Measurements from ENCODE around the gene PLAGL2. TPM values are rescaled to one million over a fixed set of nuclear protein-coding genes. Genes with fewer than 3 reads are reported as not detected.

PLAGL2 gene
- total and polyA plus RNA-seq, 2 of the 8 experiments (the other 6 are each of a cell fraction or from before 2014, with no cell fraction given), result 20.6 to 25.4 TPM

GRCh38 chr20:32227306-32227705 lies 19.8 kb upstream of the PLAGL2 start:
- no peak overlapping the region for H3K4me3 ChIP-seq (ENCODE audit: extremely low read depth in 1 of 4, insufficient read depth in 2 of 4, low read depth in 3 of 4, low read length in 4 of 4)
- TF ChIP-seq BRCA1 (IDR thresholded peaks at IDR 0.05; ENCODE audit: low read depth, low read length) (no peak), FOSL1 (IDR thresholded peaks at IDR 0.05; ENCODE audit: insufficient read depth, low read depth, low read length) (no peak), JUND (IDR thresholded peaks at IDR 0.05; ENCODE audit: low read length) (no peak), RXRA (IDR thresholded peaks at IDR 0.05; ENCODE audit: insufficient read depth, low read depth, low read length) (no peak), USF2 (IDR thresholded peaks at IDR 0.05; ENCODE audit: low read length) (no peak), RBBP5 (IDR thresholded peaks at IDR 0.05; ENCODE audit: borderline replicate concordance, low read depth, low read length) (no peak), TAF7 (optimal IDR thresholded peaks at IDR 0.05; ENCODE audit: borderline replicate concordance, low read depth, low read length) (no peak), HDAC6 (IDR thresholded peaks at IDR 0.05; ENCODE audit: low read depth, low read length) (no peak), TAF1 (IDR thresholded peaks at IDR 0.05; ENCODE audit: low read depth, low read length) (no peak), SP1 (IDR thresholded peaks at IDR 0.05; ENCODE audit: low read depth, low read length) (no peak), SP4 (IDR thresholded peaks at IDR 0.05; ENCODE audit: low read length) (no peak), ATF2 (IDR thresholded peaks at IDR 0.05; ENCODE audit: low read length) (no peak), ASH2L (IDR thresholded peaks at IDR 0.05; ENCODE audit: low read length) (no peak)

More at GRCh38 chr20:32227306-32227705, 19.8 kb upstream of the PLAGL2 start:
- H3K23ac ChIP-seq (ENCODE audit: insufficient read length), result no peak overlapping the region
- H3K27ac ChIP-seq (ENCODE audit: low read depth, low read length), result no peak overlapping the region
- H3K27me3 ChIP-seq (replicated peaks in 1 of 4; ENCODE audit: control insufficient read depth in 3 of 4, extremely low read depth in 1 of 4, insufficient read depth in 3 of 4, low read length in 3 of 4), result no peaks in the 10 kb centered on the region
- no peak for DNase-seq (ENCODE audit: low read depth in 1 of 2, low spot score in 2 of 2)
- no peak overlapping the region for H2BK5ac ChIP-seq (ENCODE audit: low read depth, low read length)
- no peak overlapping the region for H4K5ac ChIP-seq (ENCODE audit: insufficient read length, low read depth, low read length)
- H3K18ac ChIP-seq (ENCODE audit: extremely low read depth, low read length), result no peak overlapping the region
- H2AFZ ChIP-seq (ENCODE audit: low read length), result no peak overlapping the region
- POLR2A ChIA-PET (ENCODE audit: partially characterized antibody), result no interaction called here
- no peak overlapping the region for H2AK5ac ChIP-seq (ENCODE audit: low read depth, low read length)
- no peak overlapping the region for H2BK12ac ChIP-seq (ENCODE audit: low read depth, low read length)
- FAIRE-seq, result no peak
- 95% methylated on average over 7 of the region's 7 CpGs; no CpG with 5 or more reads in 1 of the 2 experiments for WGBS, 2 experiments (ENCODE audit: extremely low coverage in 1 of 2, insufficient coverage in 1 of 2, insufficient read length in 1 of 2, insufficient replicate concordance in 2 of 2, low coverage in 1 of 2, low lambda C conversion rate in 2 of 2, missing lambda C conversion rate in 1 of 2)
- no peak overlapping the region; a peak in 1 of 7 replicates for H3K9ac ChIP-seq (replicated peaks in 1 of 4; ENCODE audit: extremely low read depth in 1 of 4, low read depth in 3 of 4, low read length in 3 of 4)
- H2BK20ac ChIP-seq (ENCODE audit: low read length), result no peak overlapping the region
- H3K36me3 ChIP-seq (ENCODE audit: control insufficient read depth in 2 of 4, insufficient read depth in 4 of 4, low read length in 3 of 4), result peaks cover 29 to 39% (median 35%) of the 10 kb centered on the region in 4 experiments
- no peaks in the 10 kb centered on the region for H3K9me3 ChIP-seq (ENCODE audit: insufficient read depth in 2 of 2, low read depth in 1 of 2, low read length in 1 of 2)
- H3K79me1 ChIP-seq (ENCODE audit: low read depth, low read length), result no peaks in the 10 kb centered on the region; the same call in 1 of the 2 replicates
- no peak overlapping the region for H2BK120ac ChIP-seq (replicated peaks; ENCODE audit: low read depth, low read length)
- no peaks in the 10 kb centered on the region for H3K79me2 ChIP-seq (ENCODE audit: control insufficient read depth in 1 of 2, insufficient read depth in 2 of 2, low read length in 2 of 2)
- H2BK15ac ChIP-seq (ENCODE audit: low read length), result no peak overlapping the region
- CTCF ChIA-PET (ENCODE audit: partially characterized antibody), result no interaction called here
- peaks cover 2 to 6% of the 10 kb centered on the region in 2 experiments for H4K20me1 ChIP-seq (replicated peaks in 1 of 2; ENCODE audit: control insufficient read depth in 1 of 2, insufficient read depth in 2 of 2, low read length in 2 of 2)
- H4K91ac ChIP-seq (replicated peaks; ENCODE audit: insufficient read length, low read length), result no peak overlapping the region
- no peaks in the 10 kb centered on the region for H3K4me1 ChIP-seq (replicated peaks in 1 of 4; ENCODE audit: control insufficient read depth in 3 of 4, insufficient read depth in 4 of 4, low read length in 3 of 4)
- no peak overlapping the region for H3K56ac ChIP-seq (replicated peaks; ENCODE audit: insufficient read length, low read depth, low read length)
- no peak overlapping the region for H3K4me2 ChIP-seq (ENCODE audit: insufficient read depth in 1 of 2, low read depth in 2 of 2, low read length in 2 of 2)
- H4K8ac ChIP-seq (ENCODE audit: extremely low read depth, insufficient read depth, low read length), result no peak overlapping the region
- no peak overlapping the region for H3K14ac ChIP-seq (ENCODE audit: insufficient read length)
- H3K4ac ChIP-seq (replicated peaks; ENCODE audit: insufficient read length, low read depth, low read length), result no peak overlapping the region
- H3K23me2 ChIP-seq (ENCODE audit: low read depth, low read length), result no peaks in the 10 kb centered on the region

Measured in H1 (cell line).